Mammary epithelial cell (primary cell): ENCODE data around the gene TRRAP.

Source experiments
- CTCF ChIP-seq, 2 donors: IDR thresholded peaks in 1 of 2; conservative IDR thresholded peaks in 1 of 2; 2 replicates each; pipeline ENCODE4 v1.5.1; 2011 to 2012; ENCODE audit warnings: inconsistent platforms in 2 of 2, low read length in 2 of 2, mild to moderate bottlenecking in 2 of 2, control low read depth in 1 of 2, low read depth in 1 of 2; ENCODE audit not compliant: insufficient read depth in 1 of 2; ENCODE audit errors: extremely low read depth in 1 of 2
- EZH2 ChIP-seq: IDR thresholded peaks from 2 replicates; pipeline ENCODE4 v1.6.1; 2012; ENCODE audit warnings: low read length, inconsistent platforms, borderline replicate concordance

GRCh38 chr7:99035723-99036545 lies 157.6 kb downstream of the TRRAP start:
- TF ChIP-seq CTCF (conservative IDR thresholded peaks at IDR 0.05 in 1 of 2, IDR thresholded peaks at IDR 0.05 in 1 of 2; ENCODE audit: extremely low read depth in 1 of 2, insufficient read depth in 1 of 2, low read depth in 1 of 2, low read length in 2 of 2) (no peak), EZH2 (no peak)
